ENCODE data around the gene CLEC7A.

CLEC7A gene

GRCh38 chr12:10130042-10130441, at the start of gene CLEC7A:
TSS of gene CLEC7A (minus strand) at chr12:10130199. CDS start at chr12:10130082, 117 bp downstream.
- DNase-seq (ENCODE audit: low spot score) = peak; percentile 3

GRCh38 chr12:10179776-10180181, 49.8 kb upstream of the CLEC7A start:
- DNase-seq (ENCODE audit: low spot score) = no peak

GRCh38 chr12:10178821-10179220, 48.8 kb upstream of the CLEC7A start, which contains the start of gene TMEM52B:
TSS of gene TMEM52B (plus strand) at chr12:10179032. CDS start at chr12:10179575, 543 bp downstream.
- no peak for DNase-seq (ENCODE audit: low spot score)

GRCh38 chr12:10175846-10176636, 46.0 kb upstream of the CLEC7A start:
- no peak for DNase-seq (ENCODE audit: low spot score)

GRCh38 chr12:10174986-10175614, 45.1 kb upstream of the CLEC7A start:
- DNase-seq (ENCODE audit: low spot score) = no peak

DNA sequence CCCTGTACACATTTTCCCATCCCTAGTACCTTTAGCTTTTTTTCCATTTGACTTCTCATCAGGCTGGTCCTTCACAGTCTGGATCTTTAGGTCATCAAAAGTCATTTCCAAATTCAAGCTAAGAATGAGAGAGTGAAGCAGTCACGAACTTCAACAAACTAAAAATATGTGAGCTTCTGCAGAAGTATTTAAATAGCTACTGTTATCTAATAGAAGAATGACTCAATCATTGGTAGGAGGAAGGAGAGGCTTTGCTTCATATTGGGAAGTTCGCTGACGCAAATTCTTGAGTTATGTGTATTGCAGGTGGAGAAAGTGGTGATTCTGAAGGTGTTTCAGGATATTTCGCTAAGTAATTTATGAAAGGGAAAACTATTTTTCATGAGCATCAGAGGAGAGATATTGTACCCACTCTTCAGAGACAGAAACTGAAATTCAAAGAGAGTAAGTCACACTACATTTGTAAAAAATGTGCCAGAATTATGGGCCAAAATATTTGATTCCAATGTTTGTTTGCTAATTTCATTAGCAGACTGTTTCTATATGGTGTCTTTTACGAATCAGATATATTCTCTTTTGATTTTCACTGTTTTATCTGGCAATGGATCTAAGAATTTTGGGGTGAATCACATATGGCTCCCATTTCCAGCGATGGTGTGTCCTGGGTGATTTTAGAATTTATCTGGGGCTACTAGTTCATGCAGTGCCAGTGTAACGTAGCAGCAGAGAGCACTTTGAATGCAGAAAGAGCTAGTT, 42.2 kb upstream of the CLEC7A start, which contains the start of gene OLR1:
Gene OLR1, minus strand, starts transcription at position 160 of the 756 bp plus-strand sequence. Its CDS starts 55 bp downstream, at position 105.
- DNase-seq (ENCODE audit: low spot score) = no peak

DNA sequence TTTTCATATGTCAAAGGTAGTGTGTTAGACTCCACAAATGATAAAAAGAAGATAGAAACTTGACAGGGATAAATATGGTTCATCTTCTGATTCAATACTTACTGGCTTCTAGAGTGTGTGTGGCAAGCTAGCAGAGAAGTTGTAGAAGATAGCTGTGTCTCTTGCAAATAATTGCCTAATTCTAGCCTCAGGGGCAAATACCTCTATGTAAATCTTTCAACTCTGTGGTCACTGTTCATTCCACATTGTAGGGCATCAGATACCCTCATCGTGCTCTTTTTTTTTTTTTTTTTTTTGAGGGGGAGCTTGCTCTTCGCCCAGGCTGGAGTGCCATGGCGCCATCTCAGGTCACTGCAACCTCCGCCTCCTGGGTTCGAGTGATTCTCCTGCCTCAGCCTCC, 40.2 kb upstream of the CLEC7A start:
- DNase-seq (ENCODE audit: low spot score) = no peak

DNA sequence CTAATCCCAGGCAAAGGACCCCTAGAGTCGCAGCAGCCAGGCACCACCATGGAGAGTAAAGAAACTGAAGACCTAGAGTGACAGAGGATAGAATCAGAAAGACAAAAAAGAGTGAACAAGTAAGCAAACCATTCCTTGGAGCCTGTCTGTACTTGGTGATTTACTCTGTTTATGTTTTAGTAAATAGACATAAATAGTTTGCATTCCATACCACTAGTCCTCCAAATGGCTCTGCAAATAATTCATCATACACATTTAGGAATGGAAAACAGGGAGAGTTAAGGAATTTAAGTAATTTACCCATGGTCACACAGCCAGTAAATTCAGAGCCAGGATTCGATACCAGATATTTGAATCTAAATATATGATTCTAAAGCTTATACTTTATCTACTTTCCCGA, 39.1 kb upstream of the CLEC7A start:
- DNase-seq (ENCODE audit: low spot score) = no peak

- DNase-seq (ENCODE audit: low spot score) = no peak
These were observed 37.6 kb upstream of the CLEC7A start for GRCh38 chr12:10167599-10167998.

GRCh38 chr12:10165421-10165820, 35.4 kb upstream of the CLEC7A start:
- DNase-seq (ENCODE audit: low spot score) = no peak

- no peak for DNase-seq (ENCODE audit: low spot score)
These were observed 33.1 kb upstream of the CLEC7A start for GRCh38 chr12:10163084-10163483.

GRCh38 chr12:10160617-10161385, 30.8 kb upstream of the CLEC7A start:
- no peak for DNase-seq (ENCODE audit: low spot score)

DNA sequence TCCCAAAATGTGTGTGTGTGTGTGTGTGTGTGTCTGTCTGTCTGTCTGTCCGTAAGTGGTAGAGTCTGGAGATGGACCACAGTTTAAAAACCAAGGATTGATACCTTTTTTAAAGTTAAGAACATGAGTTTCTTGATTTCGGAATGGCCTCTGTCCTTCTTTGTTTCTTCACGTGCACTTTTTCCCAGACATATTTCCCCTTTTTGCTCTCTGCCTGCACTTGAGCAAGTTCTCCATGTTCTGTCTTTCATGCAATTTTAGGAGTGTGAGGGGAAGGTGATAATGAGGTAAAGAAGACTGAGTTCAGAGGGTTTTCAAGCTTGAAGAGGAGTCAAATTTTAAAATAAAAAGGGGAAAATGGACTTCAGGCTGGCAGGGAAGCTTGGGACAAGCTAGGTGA, 29.3 kb upstream of the CLEC7A start:
- DNase-seq (ENCODE audit: low spot score) = no peak

DNA sequence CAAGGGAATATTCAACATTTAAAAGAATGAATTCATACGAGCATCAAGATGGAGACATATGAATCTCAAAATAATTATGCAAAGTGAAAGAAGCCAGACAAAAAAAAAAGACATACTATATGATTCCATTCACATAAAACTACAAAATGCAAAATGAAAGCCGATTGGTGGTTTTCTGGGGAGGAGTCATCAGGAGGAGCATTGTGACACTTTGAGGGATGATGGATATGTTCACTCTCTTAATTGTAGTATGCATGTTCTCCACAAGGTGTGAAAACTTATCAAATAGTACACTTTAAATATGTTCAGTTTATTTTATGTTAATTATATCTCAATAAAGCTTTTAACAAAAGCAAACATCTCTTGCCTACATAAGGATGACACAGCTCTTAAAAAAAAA, 28.4 kb upstream of the CLEC7A start:
- DNase-seq (ENCODE audit: low spot score) = no peak

DNA sequence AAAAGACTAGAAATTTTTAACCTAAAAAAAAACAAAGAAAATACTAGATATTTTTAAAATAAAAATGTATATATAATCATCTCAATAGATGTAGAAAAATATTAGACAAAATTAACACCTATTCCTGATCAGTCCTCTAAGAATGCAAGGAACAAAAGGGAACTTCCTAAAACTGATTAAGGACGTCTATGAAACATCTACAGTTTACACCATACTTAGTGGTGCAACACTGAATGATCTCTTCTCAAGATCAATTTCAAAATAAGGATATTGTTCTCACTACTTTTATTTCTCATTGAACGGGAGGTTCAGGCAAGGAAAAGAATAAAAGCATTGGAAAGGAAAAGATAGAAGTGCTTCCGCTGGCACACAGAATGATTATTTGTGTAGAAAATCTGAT, 26.0 kb upstream of the CLEC7A start:
- DNase-seq (ENCODE audit: low spot score) = no peak

DNA sequence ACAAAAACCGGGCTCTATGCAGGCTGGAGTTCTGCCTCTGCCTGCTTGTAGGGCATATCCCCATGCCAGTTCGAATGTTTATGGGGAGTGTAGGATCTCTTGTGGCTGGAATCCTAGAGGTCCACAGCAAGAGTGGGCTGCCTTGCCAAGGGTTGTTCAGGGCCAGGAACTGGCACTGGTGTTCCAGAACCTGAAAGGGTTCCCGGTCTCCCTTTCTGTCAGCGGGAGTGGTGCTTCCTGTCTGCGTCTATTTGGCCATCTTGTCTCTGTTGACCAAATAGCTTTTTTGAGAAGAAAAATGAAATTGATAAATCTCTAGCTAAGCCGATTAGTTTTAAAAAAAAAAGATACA, 24.1 kb upstream of the CLEC7A start:
- DNase-seq (ENCODE audit: low spot score) = no peak

DNA sequence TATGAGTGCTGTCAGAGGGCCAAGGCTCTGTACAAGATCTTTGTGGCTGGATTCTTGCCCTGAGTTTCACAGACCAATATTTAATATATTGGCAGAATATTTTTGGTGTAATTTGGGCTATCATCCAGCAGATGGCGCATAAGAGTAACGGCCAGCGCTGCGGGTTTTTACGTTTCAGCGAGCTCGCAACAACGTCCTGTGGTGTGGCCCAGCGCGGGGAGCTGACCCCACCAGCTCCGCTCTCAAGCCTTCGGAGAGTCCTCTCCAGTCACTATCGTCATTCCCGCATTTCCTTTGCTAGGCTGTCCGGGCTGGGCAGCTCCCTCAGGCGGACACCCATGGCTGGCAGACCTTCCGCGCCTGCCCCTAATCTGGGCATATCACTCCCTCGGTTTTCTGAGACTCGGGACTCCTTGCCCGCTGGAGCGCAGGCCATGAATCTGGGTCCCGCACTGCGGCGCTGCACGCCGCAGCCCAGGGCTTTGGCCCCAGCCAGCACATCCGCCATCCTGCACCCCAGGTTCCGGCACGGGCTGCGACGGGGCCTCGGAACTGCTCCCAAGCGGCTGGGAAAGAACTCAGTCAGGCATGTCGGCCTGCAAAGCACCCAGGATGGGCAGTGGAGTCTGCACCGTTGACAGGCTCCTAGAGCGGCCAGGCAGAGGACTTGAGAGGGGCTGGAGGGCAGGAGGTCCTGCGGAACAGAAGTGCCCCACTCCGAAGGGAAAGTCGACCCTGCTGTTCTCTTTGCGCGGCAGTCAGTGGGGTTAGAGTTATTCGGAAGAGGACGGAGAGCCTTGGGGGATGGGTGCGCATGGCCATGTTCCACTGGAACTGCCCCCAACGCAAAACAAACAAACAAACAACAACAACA, 23.5 kb upstream of the CLEC7A start:
- DNase-seq (ENCODE audit: low spot score) = peak; percentile 51

GRCh38 chr12:10151621-10152020, 21.6 kb upstream of the CLEC7A start:
- no peak for DNase-seq (ENCODE audit: low spot score)

- DNase-seq (ENCODE audit: low spot score) = no peak
These were observed 17.9 kb upstream of the CLEC7A start for GRCh38 chr12:10147714-10148403.

DNA sequence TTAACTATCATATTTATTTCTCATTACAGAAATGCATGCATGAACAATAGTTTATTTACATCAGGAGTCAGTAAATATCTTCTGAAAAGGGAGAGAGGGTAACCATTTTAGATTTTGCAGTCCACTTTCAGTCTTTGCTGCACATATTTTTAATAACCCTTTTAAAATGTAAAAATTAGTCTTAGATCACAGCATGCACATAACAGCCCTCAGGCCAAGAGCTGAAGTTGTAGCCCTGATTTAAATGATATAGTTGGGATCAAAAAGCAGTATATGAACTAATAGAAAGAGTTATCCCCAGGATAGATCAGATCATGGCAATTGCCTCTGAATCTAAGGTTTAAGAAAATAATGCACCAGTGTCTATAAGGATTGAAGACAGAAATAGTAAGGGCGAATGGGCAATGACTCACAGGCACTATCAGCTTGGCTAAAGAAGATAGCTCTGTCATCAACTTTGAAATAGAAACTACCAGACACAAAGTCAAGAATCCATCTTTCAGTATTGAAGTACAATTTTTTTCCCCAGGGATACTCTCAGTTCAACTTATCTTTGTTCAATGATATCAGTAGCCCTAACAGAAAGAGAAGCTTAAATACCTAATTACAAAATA, 13.1 kb upstream of the CLEC7A start:
- no peak for DNase-seq (ENCODE audit: low spot score)
